Panc1 (cell line): ENCODE measurements around the gene CFAP43. TPM values are rescaled to one million over a fixed set of nuclear protein-coding genes. Genes with fewer than 3 reads are reported as not detected.

Source experiments
- ATAC-seq: fragments of 200-7000 bp; cut with Tn5 transposase; 2 replicates; pipeline ENCODE4 v1.9.1; 2020; ENCODE audit warnings: mild to moderate bottlenecking, moderate library complexity
- BruUV-seq: library from RNA; stranded (reverse); fragments of 400-500 nt; replicated peaks from 2 replicates; lab custom pipeline; 2021; lab: Mats Ljungman, UMichigan
- CTCF ChIA-PET: fragments of 300-600 bp; sonication (Branson Sonifier 250); formaldehyde crosslinking; loops from one replicate; lab custom pipeline; 2022; ENCODE audit warnings: antibody characterized with exemption; lab: Charles Lee
- POLR2A ChIA-PET: fragments of 300-600 bp; sonication (Branson Sonifier 250); formaldehyde crosslinking; loops from one replicate; lab custom pipeline; 2022; ENCODE audit warnings: antibody characterized with exemption; lab: Charles Lee
- DNase-seq: peaks from one replicate; pipeline ENCODE4 v3.0.0-alpha.2; 2010; ENCODE audit warnings: low read depth, low spot score
- H3K27ac ChIP-seq: 2 replicates; pipeline ENCODE4 v1.5.1; 2011; ENCODE audit warnings: mild to moderate bottlenecking, low read length, inconsistent platforms
- H3K27me3 ChIP-seq: fragments of 200-500 bp; sonication (Bioruptor generic); 2 replicates; pipeline ENCODE4 v1.6.0; 2014; ENCODE audit warnings: low read length, inconsistent platforms; ENCODE audit not compliant: control insufficient read depth, insufficient read depth
- H3K36me3 ChIP-seq: fragments of 200-500 bp; sonication (Bioruptor generic); 2 replicates; pipeline ENCODE4 v1.5.1; 2014; ENCODE audit warnings: inconsistent platforms, mild to moderate bottlenecking, low read length, moderate library complexity; ENCODE audit not compliant: control insufficient read depth, insufficient read depth
- H3K4me1 ChIP-seq: 2 replicates; pipeline ENCODE4 v1.5.1; 2011; ENCODE audit warnings: inconsistent platforms, mild to moderate bottlenecking, low read length, moderate library complexity; ENCODE audit not compliant: control insufficient read depth, insufficient read depth
- H3K4me3 ChIP-seq, 2 experiments: 2 replicates each; pipeline ENCODE4 v1.5.1; 2011 to 2012; ENCODE audit warnings: low read depth in 2 of 2, low read length in 2 of 2, mild to moderate bottlenecking in 2 of 2, inconsistent platforms in 1 of 2, moderate library complexity in 1 of 2
- H3K9me3 ChIP-seq: fragments of 200-500 bp; sonication (Bioruptor generic); 2 replicates; pipeline ENCODE4 v1.5.1; 2014; ENCODE audit warnings: low read depth, mild to moderate bottlenecking, inconsistent platforms, low read length, moderate library complexity; ENCODE audit not compliant: control insufficient read depth, insufficient read depth
- POLR2AphosphoS5 ChIP-seq: IDR thresholded peaks from 2 replicates; pipeline ENCODE4 v1.6.1; 2012; ENCODE audit warnings: mild to moderate bottlenecking, low read depth, low read length, moderate library complexity
- SIN3A ChIP-seq: IDR thresholded peaks from 2 replicates; pipeline ENCODE4 v1.6.1; 2012; ENCODE audit warnings: low read depth, mild to moderate bottlenecking, low read length, moderate library complexity, borderline replicate concordance; ENCODE audit not compliant: insufficient read depth
- TCF7L2 ChIP-seq: IDR thresholded peaks from 2 replicates; pipeline ENCODE4 v1.6.1; 2011; ENCODE audit warnings: mild to moderate bottlenecking, low read depth, low read length, inconsistent platforms
- in situ Hi-C: cut with HindIII; loops from 2 replicates; pipeline ENCODE4 v1.10.0; 2016; ENCODE audit warnings: low sequenced_read_pairs, low pct_unique_long_range_greater_than_20kb
- intact Hi-C: fragments of 100-400 bp; cut with micrococcal nuclease; formaldehyde crosslinking; loops from one replicate; pipeline ENCODE4 v1.10.0; 2022; ENCODE audit not compliant: unreplicated experiment
- total RNA-seq: library from RNA; stranded (reverse); gene quantifications from one replicate; pipeline ENCODE4 v1.2.1, GENCODE V29; 2021; ENCODE audit not compliant: unreplicated experiment
- TF ChIP-seq, protein P1 (sequence below), 2 experiments: IDR thresholded peaks; 2 replicates each; pipeline ENCODE4 v1.6.1; 2011 to 2012; ENCODE audit warnings: low read depth in 2 of 2, control low read depth in 1 of 2, low read length in 1 of 2, mild to moderate bottlenecking in 1 of 2, moderate library complexity in 1 of 2; ENCODE audit not compliant: insufficient read depth in 1 of 2
- TF ChIP-seq, protein P2 (sequence below): fragments of 450-650 bp; IDR thresholded peaks from 2 replicates; pipeline ENCODE4 v1.5.1; 2017; ENCODE audit warnings: mild to moderate bottlenecking

Gene CFAP43
- total RNA-seq, 1 experiment from 2014 or later = 0.21 TPM

DNA sequence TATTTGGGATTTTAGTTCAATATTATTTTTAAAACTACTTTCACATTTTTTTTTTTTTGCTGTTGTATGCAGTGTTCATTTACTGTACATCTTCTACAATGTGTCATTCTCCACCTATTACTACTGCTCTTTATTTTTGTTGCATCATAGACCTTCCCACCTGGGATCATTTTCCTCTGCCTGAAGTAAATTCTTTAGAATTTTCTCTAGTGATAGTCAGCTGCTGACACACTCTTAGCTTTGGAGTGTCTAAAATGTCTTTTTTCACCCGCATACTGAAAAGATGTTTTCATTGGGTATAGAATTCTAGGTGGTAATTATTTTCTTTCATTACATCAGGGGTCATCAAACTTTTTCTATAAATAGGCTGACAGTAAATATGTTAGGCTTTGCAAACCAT lies 30.5 kb downstream of the CFAP43 start:
- intact Hi-C loops = no loop called here
- Histone ChIP-seq H3K27me3 (no peaks in the 10 kb centered on the region; the same call in 1 of the 2 replicates), H3K4me1 (peaks cover 5% of the 10 kb centered on the region; the same call in 1 of the 2 replicates), H3K9me3 (no peaks in the 10 kb centered on the region), H3K27ac (no peak overlapping the region), H3K4me3 (no peak overlapping the region), H3K36me3 (no peaks in the 10 kb centered on the region)
- POLR2A ChIA-PET = no interaction called here
- in situ Hi-C loops = no loop called here
- ATAC-seq = no peak
- TF ChIP-seq, protein P1, sequence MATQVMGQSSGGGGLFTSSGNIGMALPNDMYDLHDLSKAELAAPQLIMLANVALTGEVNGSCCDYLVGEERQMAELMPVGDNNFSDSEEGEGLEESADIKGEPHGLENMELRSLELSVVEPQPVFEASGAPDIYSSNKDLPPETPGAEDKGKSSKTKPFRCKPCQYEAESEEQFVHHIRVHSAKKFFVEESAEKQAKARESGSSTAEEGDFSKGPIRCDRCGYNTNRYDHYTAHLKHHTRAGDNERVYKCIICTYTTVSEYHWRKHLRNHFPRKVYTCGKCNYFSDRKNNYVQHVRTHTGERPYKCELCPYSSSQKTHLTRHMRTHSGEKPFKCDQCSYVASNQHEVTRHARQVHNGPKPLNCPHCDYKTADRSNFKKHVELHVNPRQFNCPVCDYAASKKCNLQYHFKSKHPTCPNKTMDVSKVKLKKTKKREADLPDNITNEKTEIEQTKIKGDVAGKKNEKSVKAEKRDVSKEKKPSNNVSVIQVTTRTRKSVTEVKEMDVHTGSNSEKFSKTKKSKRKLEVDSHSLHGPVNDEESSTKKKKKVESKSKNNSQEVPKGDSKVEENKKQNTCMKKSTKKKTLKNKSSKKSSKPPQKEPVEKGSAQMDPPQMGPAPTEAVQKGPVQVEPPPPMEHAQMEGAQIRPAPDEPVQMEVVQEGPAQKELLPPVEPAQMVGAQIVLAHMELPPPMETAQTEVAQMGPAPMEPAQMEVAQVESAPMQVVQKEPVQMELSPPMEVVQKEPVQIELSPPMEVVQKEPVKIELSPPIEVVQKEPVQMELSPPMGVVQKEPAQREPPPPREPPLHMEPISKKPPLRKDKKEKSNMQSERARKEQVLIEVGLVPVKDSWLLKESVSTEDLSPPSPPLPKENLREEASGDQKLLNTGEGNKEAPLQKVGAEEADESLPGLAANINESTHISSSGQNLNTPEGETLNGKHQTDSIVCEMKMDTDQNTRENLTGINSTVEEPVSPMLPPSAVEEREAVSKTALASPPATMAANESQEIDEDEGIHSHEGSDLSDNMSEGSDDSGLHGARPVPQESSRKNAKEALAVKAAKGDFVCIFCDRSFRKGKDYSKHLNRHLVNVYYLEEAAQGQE (IDR thresholded peaks at IDR 0.05; ENCODE audit: insufficient read depth in 1 of 2, low read depth in 2 of 2, low read length in 1 of 2) = no peak
- TF ChIP-seq TCF7L2 (no peak), SIN3A (no peak), POLR2AphosphoS5 (no peak)
- TF ChIP-seq, protein P2, sequence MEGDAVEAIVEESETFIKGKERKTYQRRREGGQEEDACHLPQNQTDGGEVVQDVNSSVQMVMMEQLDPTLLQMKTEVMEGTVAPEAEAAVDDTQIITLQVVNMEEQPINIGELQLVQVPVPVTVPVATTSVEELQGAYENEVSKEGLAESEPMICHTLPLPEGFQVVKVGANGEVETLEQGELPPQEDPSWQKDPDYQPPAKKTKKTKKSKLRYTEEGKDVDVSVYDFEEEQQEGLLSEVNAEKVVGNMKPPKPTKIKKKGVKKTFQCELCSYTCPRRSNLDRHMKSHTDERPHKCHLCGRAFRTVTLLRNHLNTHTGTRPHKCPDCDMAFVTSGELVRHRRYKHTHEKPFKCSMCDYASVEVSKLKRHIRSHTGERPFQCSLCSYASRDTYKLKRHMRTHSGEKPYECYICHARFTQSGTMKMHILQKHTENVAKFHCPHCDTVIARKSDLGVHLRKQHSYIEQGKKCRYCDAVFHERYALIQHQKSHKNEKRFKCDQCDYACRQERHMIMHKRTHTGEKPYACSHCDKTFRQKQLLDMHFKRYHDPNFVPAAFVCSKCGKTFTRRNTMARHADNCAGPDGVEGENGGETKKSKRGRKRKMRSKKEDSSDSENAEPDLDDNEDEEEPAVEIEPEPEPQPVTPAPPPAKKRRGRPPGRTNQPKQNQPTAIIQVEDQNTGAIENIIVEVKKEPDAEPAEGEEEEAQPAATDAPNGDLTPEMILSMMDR = no peak
- no peak for DNase-seq
- BruUV-seq = no TSS peak
- CTCF ChIA-PET = no interaction called here

DNA sequence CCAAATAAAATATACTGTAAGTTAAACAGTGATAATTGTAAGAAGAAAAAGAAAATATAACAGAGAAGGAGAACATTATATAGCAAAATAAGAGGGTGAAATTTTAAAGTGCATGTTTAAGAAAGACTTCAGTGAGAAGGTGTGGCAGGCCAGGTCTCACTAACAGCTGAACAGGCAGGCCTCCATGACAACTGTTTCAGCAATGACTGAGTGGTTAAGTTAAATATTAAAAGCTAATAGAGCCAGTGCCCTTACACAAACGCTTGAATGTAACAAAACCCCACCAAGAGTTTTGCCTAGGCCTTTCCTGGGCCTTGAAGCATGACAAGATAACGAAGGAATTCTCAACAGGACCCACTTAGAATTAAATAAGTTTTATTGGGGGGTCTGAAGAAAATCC lies 32.6 kb downstream of the CFAP43 start:
- DNase-seq = no peak
- H3K27me3 ChIP-seq = peaks cover 2% of the 10 kb centered on the region; the same call in 1 of the 2 replicates
- POLR2A ChIA-PET = no interaction called here
- intact Hi-C loops = no loop called here
- no peak overlapping the region for H3K27ac ChIP-seq
- in situ Hi-C loops = no loop called here
- peaks cover 5% of the 10 kb centered on the region; the same call in 1 of the 2 replicates for H3K4me1 ChIP-seq
- no peak for ATAC-seq
- no peaks in the 10 kb centered on the region for H3K36me3 ChIP-seq
- no TSS peak for BruUV-seq
- no peak overlapping the region for H3K4me3 ChIP-seq
- TF ChIP-seq SIN3A (no peak), TCF7L2 (no peak), POLR2AphosphoS5 (no peak)
- TF ChIP-seq, protein P1 (IDR thresholded peaks at IDR 0.05; ENCODE audit: insufficient read depth in 1 of 2, low read depth in 2 of 2, low read length in 1 of 2) = no peak
- TF ChIP-seq, protein P2 = no peak; the same call in 1 of the 2 replicates
- H3K9me3 ChIP-seq = no peaks in the 10 kb centered on the region
- CTCF ChIA-PET = no interaction called here
